ENCODE results near the gene SHROOM3.
"Not testable (repeated sequence)": the region's sequence is repeated elsewhere in the genome, so short reads cannot be mapped to it uniquely, and the experiment has no call there.

SHROOM3 gene

DNA sequence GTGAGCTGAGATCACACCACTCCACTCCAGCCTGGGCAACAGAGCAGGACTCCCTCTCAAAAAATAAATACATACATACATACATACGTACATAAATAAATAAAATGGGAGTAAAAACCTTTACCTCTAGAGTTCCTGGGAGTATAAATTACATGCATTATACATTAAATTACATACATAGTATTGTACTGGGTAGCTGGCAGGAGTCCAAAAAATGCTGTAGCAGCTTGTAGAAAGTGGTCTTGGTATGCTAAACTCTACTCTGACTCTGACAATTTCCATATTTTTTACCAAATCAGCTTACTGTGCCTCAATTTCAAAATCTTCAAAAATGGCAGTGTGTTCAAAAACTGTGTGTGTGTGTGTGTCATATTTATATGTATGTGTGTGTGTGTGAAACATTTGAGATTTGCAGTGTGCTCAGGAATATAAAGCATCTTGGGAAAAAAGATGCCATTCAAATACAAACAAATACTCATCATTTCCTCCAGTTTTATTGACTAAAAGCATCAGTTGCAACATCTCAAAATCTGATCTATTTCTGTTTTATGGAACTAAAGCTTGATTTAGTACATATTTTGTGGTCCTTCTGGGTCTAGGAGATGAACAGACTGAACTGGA, 171.7 kb downstream of the SHROOM3 start:
- ATAC-seq, result no peak

GRCh38 chr4:76607266-76607799, 172.3 kb downstream of the SHROOM3 start:
- peak; percentile 77 for ATAC-seq
- no peak for TF ChIP-seq ESRRG (CRISPR knock-in tag; IDR thresholded peaks at IDR 0.05)
- no peak for TF ChIP-seq ARNTL (CRISPR knock-in tag; IDR thresholded peaks at IDR 0.05; ENCODE audit: borderline replicate concordance, low read depth)
- peak; percentile 62 for TF ChIP-seq ISL1 (CRISPR knock-in tag; IDR thresholded peaks at IDR 0.05)
- no peak for TF ChIP-seq BACH2 (CRISPR knock-in tag; IDR thresholded peaks at IDR 0.05; ENCODE audit: borderline replicate concordance)
- TF ChIP-seq GLIS3 (CRISPR knock-in tag; IDR thresholded peaks at IDR 0.05), result no peak
- TF ChIP-seq TOX (CRISPR knock-in tag; IDR thresholded peaks at IDR 0.05; ENCODE audit: borderline replicate concordance), result no peak

More for the DNA sequence above, 171.7 kb downstream of the SHROOM3 start:
- no peak for TF ChIP-seq OSR1 (CRISPR knock-in tag; IDR thresholded peaks at IDR 0.05)
- TF ChIP-seq ESRRG (CRISPR knock-in tag; IDR thresholded peaks at IDR 0.05), result no peak
- TF ChIP-seq POU6F1 (CRISPR knock-in tag; IDR thresholded peaks at IDR 0.05; ENCODE audit: borderline replicate concordance, low read depth), result no peak
- no peak for TF ChIP-seq CREB5 (CRISPR knock-in tag; IDR thresholded peaks at IDR 0.05; ENCODE audit: low read depth)
- no peak for TF ChIP-seq RARB (CRISPR knock-in tag; IDR thresholded peaks at IDR 0.05)
- TF ChIP-seq ZFP30 (CRISPR knock-in tag; IDR thresholded peaks at IDR 0.05), result no peak
- TF ChIP-seq CSDC2 (CRISPR knock-in tag; IDR thresholded peaks at IDR 0.05), result no peak
- no peak for TF ChIP-seq PPARA (CRISPR knock-in tag; IDR thresholded peaks at IDR 0.05; ENCODE audit: borderline replicate concordance)
- no peak for TF ChIP-seq ZC3H10 (CRISPR knock-in tag; IDR thresholded peaks at IDR 0.05)
- no peak for TF ChIP-seq SNAI2 (CRISPR knock-in tag; IDR thresholded peaks at IDR 0.05)
- no peak for TF ChIP-seq TOX (CRISPR knock-in tag; IDR thresholded peaks at IDR 0.05; ENCODE audit: borderline replicate concordance)
- TF ChIP-seq TCF4 (CRISPR knock-in tag; IDR thresholded peaks at IDR 0.05; ENCODE audit: borderline replicate concordance), result no peak
- no peak for TF ChIP-seq ARNTL (CRISPR knock-in tag; IDR thresholded peaks at IDR 0.05; ENCODE audit: borderline replicate concordance, low read depth)

- TF ChIP-seq GLIS3 (CRISPR knock-in tag; IDR thresholded peaks at IDR 0.05) (no peak), ZFP3 (CRISPR knock-in tag; IDR thresholded peaks at IDR 0.05) (no peak), CREB5 (CRISPR knock-in tag; IDR thresholded peaks at IDR 0.05; ENCODE audit: low read depth) (no peak), CSDC2 (CRISPR knock-in tag; IDR thresholded peaks at IDR 0.05) (no peak), POU6F1 (CRISPR knock-in tag; IDR thresholded peaks at IDR 0.05; ENCODE audit: borderline replicate concordance, low read depth) (no peak), TOX (CRISPR knock-in tag; IDR thresholded peaks at IDR 0.05; ENCODE audit: borderline replicate concordance) (no peak), OSR1 (CRISPR knock-in tag; IDR thresholded peaks at IDR 0.05) (no peak), TCF4 (CRISPR knock-in tag; IDR thresholded peaks at IDR 0.05; ENCODE audit: borderline replicate concordance) (no peak), ZNF8 (CRISPR knock-in tag; IDR thresholded peaks at IDR 0.05) (no peak), ARNTL (CRISPR knock-in tag; IDR thresholded peaks at IDR 0.05; ENCODE audit: borderline replicate concordance, low read depth) (no peak), SNAI2 (CRISPR knock-in tag; IDR thresholded peaks at IDR 0.05) (no peak), BACH2 (CRISPR knock-in tag; IDR thresholded peaks at IDR 0.05; ENCODE audit: borderline replicate concordance) (no peak), ESRRG (CRISPR knock-in tag; IDR thresholded peaks at IDR 0.05) (no peak)
- ATAC-seq, result peak; percentile 13; the same call in 2 of the 3 replicates
Measured at GRCh38 chr4:76607846-76608245, 172.8 kb downstream of the SHROOM3 start.

DNA sequence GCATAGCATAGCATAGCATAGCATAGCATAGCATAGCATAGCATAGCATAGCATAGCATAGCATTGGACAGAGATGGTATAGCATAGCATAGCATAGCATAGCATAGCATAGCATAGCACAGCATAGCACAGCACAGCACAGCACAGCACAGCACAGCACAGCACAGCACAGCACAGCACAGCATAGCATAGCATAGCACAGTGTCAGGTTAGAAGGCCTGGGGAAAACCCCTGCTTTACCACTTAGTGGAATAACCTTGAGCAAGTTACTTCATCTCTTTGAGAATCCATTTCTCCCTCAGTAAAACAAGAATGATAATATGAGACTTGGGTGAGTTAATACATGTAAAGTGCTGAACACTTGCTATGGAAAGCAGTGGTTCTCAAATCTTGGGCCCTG, 173.5 kb downstream of the SHROOM3 start:
- ATAC-seq, result not testable (repeated sequence)
